Measurements from ENCODE around the gene CLEC4M.

Gene CLEC4M

DNA sequence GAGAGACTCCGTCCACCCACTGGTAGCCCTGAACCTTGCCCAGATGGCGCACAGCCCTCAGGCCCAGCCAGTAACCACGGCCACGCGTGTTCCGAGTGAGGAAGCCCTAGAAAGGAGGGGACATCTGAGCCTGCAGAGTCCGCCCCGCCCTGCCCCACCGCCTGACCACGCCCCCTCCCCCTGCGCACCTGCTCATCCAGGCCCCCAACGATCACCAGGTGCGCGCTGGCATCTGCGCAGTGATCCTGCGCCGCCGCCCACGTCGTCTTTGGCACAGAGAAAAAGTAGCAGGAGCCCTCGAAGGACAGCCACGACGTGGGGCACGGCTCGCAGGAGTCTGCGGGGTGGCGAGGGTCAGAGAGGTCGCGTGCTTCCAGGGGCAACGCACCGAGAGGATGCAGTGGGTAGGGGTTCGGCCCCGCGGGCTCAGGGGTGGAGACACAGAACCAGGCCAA lies 33.2 kb upstream of the CLEC4M start:
- Histone ChIP-seq H3K27ac (no peak overlapping the region), H3K79me2 (ENCODE audit: insufficient read depth, low read depth) (no peaks in the 10 kb centered on the region), H3K36me3 (ENCODE audit: insufficient read depth) (no peaks in the 10 kb centered on the region), H3K27me3 (ENCODE audit: insufficient read depth, low read depth) (peaks cover 58% of the 10 kb centered on the region), H3K4me1 (ENCODE audit: low read depth, poor library complexity, severe bottlenecking) (no peaks in the 10 kb centered on the region), H3K4me3 (IDR thresholded peaks at IDR 0.05; ENCODE audit: insufficient read depth, low read depth, low read length) (no peak overlapping the region), H4K20me1 (ENCODE audit: insufficient read depth) (no peaks in the 10 kb centered on the region), H2AFZ (ENCODE audit: low read depth) (no peak overlapping the region), H3K9ac (no peak overlapping the region), H3K4me2 (no peak overlapping the region)
- TF ChIP-seq, protein P1, sequence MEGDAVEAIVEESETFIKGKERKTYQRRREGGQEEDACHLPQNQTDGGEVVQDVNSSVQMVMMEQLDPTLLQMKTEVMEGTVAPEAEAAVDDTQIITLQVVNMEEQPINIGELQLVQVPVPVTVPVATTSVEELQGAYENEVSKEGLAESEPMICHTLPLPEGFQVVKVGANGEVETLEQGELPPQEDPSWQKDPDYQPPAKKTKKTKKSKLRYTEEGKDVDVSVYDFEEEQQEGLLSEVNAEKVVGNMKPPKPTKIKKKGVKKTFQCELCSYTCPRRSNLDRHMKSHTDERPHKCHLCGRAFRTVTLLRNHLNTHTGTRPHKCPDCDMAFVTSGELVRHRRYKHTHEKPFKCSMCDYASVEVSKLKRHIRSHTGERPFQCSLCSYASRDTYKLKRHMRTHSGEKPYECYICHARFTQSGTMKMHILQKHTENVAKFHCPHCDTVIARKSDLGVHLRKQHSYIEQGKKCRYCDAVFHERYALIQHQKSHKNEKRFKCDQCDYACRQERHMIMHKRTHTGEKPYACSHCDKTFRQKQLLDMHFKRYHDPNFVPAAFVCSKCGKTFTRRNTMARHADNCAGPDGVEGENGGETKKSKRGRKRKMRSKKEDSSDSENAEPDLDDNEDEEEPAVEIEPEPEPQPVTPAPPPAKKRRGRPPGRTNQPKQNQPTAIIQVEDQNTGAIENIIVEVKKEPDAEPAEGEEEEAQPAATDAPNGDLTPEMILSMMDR (conservative IDR thresholded peaks at IDR 0.05; ENCODE audit: low read depth, low read length): no peak

DNA sequence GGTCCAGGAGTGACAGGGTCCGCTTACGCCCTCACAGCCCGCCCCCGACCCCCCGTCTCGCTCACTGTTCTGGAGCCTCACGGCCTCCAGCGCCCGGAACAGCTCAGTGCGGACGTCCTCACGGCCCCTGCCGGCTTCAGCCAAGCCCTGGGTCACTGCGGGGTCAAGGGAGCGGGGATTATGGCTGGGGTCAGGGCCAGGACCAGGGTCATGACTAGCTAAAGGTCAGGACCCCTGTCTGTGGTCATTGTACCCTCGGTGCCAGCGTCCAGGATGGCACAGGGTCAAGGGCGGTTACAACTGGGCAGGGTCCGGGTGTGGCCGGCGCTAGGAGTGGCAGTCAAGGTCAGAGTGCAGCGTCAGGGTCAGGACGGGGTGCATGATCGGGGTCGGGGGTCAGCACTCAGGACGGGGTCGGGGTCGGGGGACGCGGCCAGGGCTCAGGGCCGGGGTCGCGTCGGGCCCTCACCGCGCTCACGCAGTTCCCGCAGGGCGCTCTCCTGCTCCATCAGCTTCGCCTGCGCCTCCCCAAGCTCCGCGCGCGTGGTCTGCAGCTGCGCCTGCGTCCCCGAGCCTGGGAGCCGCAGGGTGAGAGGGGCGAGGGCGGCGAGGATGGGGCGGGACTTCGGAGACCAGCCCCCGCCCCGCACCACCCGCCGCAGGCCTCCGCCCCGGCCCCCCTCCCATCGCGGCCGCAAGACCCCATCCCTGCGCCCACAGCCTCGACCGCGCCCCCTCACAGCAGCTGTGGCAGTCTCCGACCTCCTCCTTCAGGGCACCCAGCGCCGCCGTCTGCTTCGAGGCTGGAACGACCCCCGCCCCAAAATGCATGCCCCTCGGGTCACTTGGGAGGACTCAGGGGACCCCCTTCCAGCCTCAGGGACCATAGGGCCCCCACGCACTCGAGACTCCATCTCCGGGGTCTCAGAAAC lies 32.5 kb upstream of the CLEC4M start:
- no peaks in the 10 kb centered on the region for H3K79me2 ChIP-seq (ENCODE audit: insufficient read depth, low read depth)
- H3K27ac ChIP-seq: no peak overlapping the region
- H3K9ac ChIP-seq: no peak overlapping the region
- H3K4me2 ChIP-seq: no peak overlapping the region
- H3K36me3 ChIP-seq (ENCODE audit: insufficient read depth): no peaks in the 10 kb centered on the region
- H3K4me1 ChIP-seq (ENCODE audit: low read depth, poor library complexity, severe bottlenecking): no peaks in the 10 kb centered on the region
- no peak overlapping the region for H3K4me3 ChIP-seq (IDR thresholded peaks at IDR 0.05; ENCODE audit: insufficient read depth, low read depth, low read length)
- no peak overlapping the region for H2AFZ ChIP-seq (ENCODE audit: low read depth)
- no peaks in the 10 kb centered on the region for H4K20me1 ChIP-seq (ENCODE audit: insufficient read depth)
- H3K27me3 ChIP-seq (ENCODE audit: insufficient read depth, low read depth): peaks cover 52% of the 10 kb centered on the region
- TF ChIP-seq, protein P1 (conservative IDR thresholded peaks at IDR 0.05; ENCODE audit: low read depth, low read length): no peak

DNA sequence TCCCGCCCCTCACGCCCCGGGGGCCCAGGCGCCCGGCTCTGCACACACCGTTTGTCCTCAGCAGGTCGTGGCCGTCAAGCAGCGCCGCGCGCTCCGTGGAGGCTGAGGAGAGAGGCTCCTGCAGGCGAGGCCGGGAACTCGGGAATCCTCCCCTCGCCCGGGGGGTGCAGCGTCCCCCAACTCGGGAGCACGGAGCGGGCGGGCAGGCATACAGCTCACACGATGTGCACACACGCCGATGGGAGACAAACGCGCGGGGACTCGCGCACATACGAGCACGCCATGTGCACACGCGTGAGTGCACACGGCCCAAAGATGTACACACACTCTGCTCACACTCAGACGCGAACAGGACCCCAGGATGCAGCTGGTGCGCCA lies 31.8 kb upstream of the CLEC4M start:
- no peak overlapping the region for H3K27ac ChIP-seq
- TF ChIP-seq, protein P1 (conservative IDR thresholded peaks at IDR 0.05; ENCODE audit: low read depth, low read length): no peak
- no peaks in the 10 kb centered on the region for H3K4me1 ChIP-seq (ENCODE audit: low read depth, poor library complexity, severe bottlenecking)
- no peaks in the 10 kb centered on the region for H4K20me1 ChIP-seq (ENCODE audit: insufficient read depth)
- H3K9ac ChIP-seq: no peak overlapping the region
- no peak overlapping the region for H2AFZ ChIP-seq (ENCODE audit: low read depth)
- H3K4me3 ChIP-seq (IDR thresholded peaks at IDR 0.05; ENCODE audit: insufficient read depth, low read depth, low read length): no peak overlapping the region
- H3K4me2 ChIP-seq: no peak overlapping the region
- no peaks in the 10 kb centered on the region for H3K36me3 ChIP-seq (ENCODE audit: insufficient read depth)
- H3K79me2 ChIP-seq (ENCODE audit: insufficient read depth, low read depth): no peaks in the 10 kb centered on the region
- peaks cover 49% of the 10 kb centered on the region for H3K27me3 ChIP-seq (ENCODE audit: insufficient read depth, low read depth)

- Histone ChIP-seq H3K4me1 (ENCODE audit: low read depth, poor library complexity, severe bottlenecking) (no peaks in the 10 kb centered on the region), H3K4me3 (IDR thresholded peaks at IDR 0.05; ENCODE audit: insufficient read depth, low read depth, low read length) (no peak overlapping the region), H3K27me3 (ENCODE audit: insufficient read depth, low read depth) (peaks cover 48% of the 10 kb centered on the region), H3K9ac (no peak overlapping the region), H3K36me3 (ENCODE audit: insufficient read depth) (no peaks in the 10 kb centered on the region), H3K79me2 (ENCODE audit: insufficient read depth, low read depth) (no peaks in the 10 kb centered on the region), H4K20me1 (ENCODE audit: insufficient read depth) (no peaks in the 10 kb centered on the region), H3K4me2 (no peak overlapping the region), H3K27ac (no peak overlapping the region), H2AFZ (ENCODE audit: low read depth) (no peak overlapping the region)
- TF ChIP-seq, protein P1 (conservative IDR thresholded peaks at IDR 0.05; ENCODE audit: low read depth, low read length): no peak
These were observed 31.4 kb upstream of the CLEC4M start for GRCh38 chr19:7731615-7732014.

All from KMS-11 (cell line).